HepG2 (cell line): ENCODE measurements around the gene STOML1. TPM values are rescaled to one million over a fixed set of nuclear protein-coding genes. Genes with fewer than 3 reads are reported as not detected.

Source experiments
- CBFB ChIP-seq: sonication (generic); formaldehyde crosslinking; IDR thresholded peaks from 2 replicates; pipeline ENCODE4 v1.4.0; 2020; ENCODE audit warnings: missing genetic modification reagents
- DNMT3B ChIP-seq: conservative IDR thresholded peaks from 2 replicates; pipeline ENCODE4 v1.6.1; 2016; ENCODE audit warnings: missing biosample characterization, control low read depth
- EED ChIP-seq: sonication (generic); formaldehyde crosslinking; IDR thresholded peaks from 2 replicates; pipeline ENCODE4 v1.5.0; 2020; ENCODE audit warnings: mild to moderate bottlenecking, missing genetic modification reagents
- ETV5 ChIP-seq: IDR thresholded peaks from 2 replicates; pipeline ENCODE4 v1.6.1; 2018; ENCODE audit warnings: missing biosample characterization, missing genetic modification reagents, inconsistent platforms, borderline replicate concordance
- ISL2 ChIP-seq: sonication (generic); formaldehyde crosslinking; IDR thresholded peaks from 2 replicates; pipeline ENCODE4 v1.5.0; 2020; ENCODE audit warnings: missing genetic modification reagents
- MIER2 ChIP-seq: IDR thresholded peaks from 2 replicates; pipeline ENCODE4 v1.6.1; 2016; ENCODE audit warnings: missing biosample characterization, missing genetic modification reagents
- NFE2L1 ChIP-seq: sonication (generic); formaldehyde crosslinking; IDR thresholded peaks from 2 replicates; pipeline ENCODE4 v1.4.0; 2020; ENCODE audit warnings: missing genetic modification reagents, mild to moderate bottlenecking, borderline replicate concordance
- NKX3-1 ChIP-seq: sonication (generic); formaldehyde crosslinking; IDR thresholded peaks from 2 replicates; pipeline ENCODE4 v1.5.0; 2020; ENCODE audit warnings: missing genetic modification reagents
- PHF20 ChIP-seq: sonication (generic); formaldehyde crosslinking; IDR thresholded peaks from 2 replicates; pipeline ENCODE4 v1.5.0; 2020; ENCODE audit warnings: mild to moderate bottlenecking, missing genetic modification reagents
- PHF8 ChIP-seq: sonication (generic); formaldehyde crosslinking; IDR thresholded peaks from 2 replicates; pipeline ENCODE4 v1.5.0; 2020; ENCODE audit warnings: missing genetic modification reagents
- PRMT3 ChIP-seq: sonication (generic); formaldehyde crosslinking; IDR thresholded peaks from 2 replicates; pipeline ENCODE4 v1.8.1; 2022; ENCODE audit warnings: low read depth, mild to moderate bottlenecking, moderate library complexity, missing genetic modification reagents, borderline replicate concordance
- SMARCE1 ChIP-seq: fragments of 450-650 bp; IDR thresholded peaks from 2 replicates; pipeline ENCODE4 v1.6.1; 2017; ENCODE audit warnings: borderline replicate concordance
- SMYD3 ChIP-seq: sonication (generic); formaldehyde crosslinking; IDR thresholded peaks from 2 replicates; pipeline ENCODE4 v1.8.1; 2023; ENCODE audit warnings: mild to moderate bottlenecking, missing genetic modification reagents
- SP1 ChIP-seq, 2 experiments: fragments of 450-650 bp in 1 of 2; sonication (generic) in 1 of 2; formaldehyde crosslinking in 1 of 2; IDR thresholded peaks; 2 replicates each; pipeline versions ENCODE4 v1.4.0 to v1.6.1; 2016 to 2020; ENCODE audit warnings: missing genetic modification reagents in 1 of 2
- STAG1 ChIP-seq: sonication (generic); formaldehyde crosslinking; IDR thresholded peaks from 2 replicates; pipeline ENCODE4 v1.4.0; 2020; ENCODE audit warnings: missing genetic modification reagents
- ZBTB42 ChIP-seq: sonication (generic); formaldehyde crosslinking; IDR thresholded peaks from 2 replicates; pipeline ENCODE4 v1.5.0; 2020; ENCODE audit warnings: mild to moderate bottlenecking, missing genetic modification reagents
- ZFP37 ChIP-seq: sonication (generic); formaldehyde crosslinking; IDR thresholded peaks from 2 replicates; pipeline ENCODE4 v1.4.0; 2020; ENCODE audit warnings: missing genetic modification reagents, borderline replicate concordance
- ZKSCAN1 ChIP-seq: fragments of 150-350 bp; IDR thresholded peaks from 2 replicates; pipeline ENCODE4 v1.6.1; 2014; ENCODE audit warnings: low read length
- ZMYM2 ChIP-seq: sonication (generic); formaldehyde crosslinking; IDR thresholded peaks from 2 replicates; pipeline ENCODE4 v1.8.0; 2022; ENCODE audit warnings: mild to moderate bottlenecking, missing genetic modification reagents
- ZNF17 ChIP-seq: sonication (generic); formaldehyde crosslinking; IDR thresholded peaks from 2 replicates; pipeline ENCODE4 v1.5.0; 2020; ENCODE audit warnings: mild to moderate bottlenecking, missing genetic modification reagents
- ZNF232 ChIP-seq: sonication (generic); formaldehyde crosslinking; IDR thresholded peaks from 2 replicates; pipeline ENCODE4 v1.4.0; 2020; ENCODE audit warnings: missing genetic modification reagents, borderline replicate concordance
- ZNF496 ChIP-seq: sonication (generic); formaldehyde crosslinking; IDR thresholded peaks from 2 replicates; pipeline ENCODE4 v1.8.1; 2023; ENCODE audit warnings: mild to moderate bottlenecking, moderate library complexity, missing genetic modification reagents; ENCODE audit not compliant: insufficient replicate concordance
- ZNF780A ChIP-seq: sonication (generic); formaldehyde crosslinking; IDR thresholded peaks from 2 replicates; pipeline ENCODE4 v1.8.0; 2022; ENCODE audit warnings: mild to moderate bottlenecking, missing genetic modification reagents, moderate library complexity
- ZZZ3 ChIP-seq: sonication (generic); formaldehyde crosslinking; IDR thresholded peaks from 2 replicates; pipeline ENCODE4 v1.4.0; 2020; ENCODE audit warnings: missing genetic modification reagents, mild to moderate bottlenecking, borderline replicate concordance
- polyA plus RNA-seq, 8 experiments: library from polyadenylated mRNA; depleted of rRNA in 3 of 8; stranded (reverse) in 7 of 8; unstranded in 1 of 8; fragments of >200 nt; fragmentation: Illumina TruSeq in 4 of 8; extraction: Trizol in 4 of 8; gene quantifications; 2 replicates each; pipeline versions ENCODE4 v1.2.1 to v1.2.3, GENCODE V29; 2011 to 2016; ENCODE audit warnings: low read depth in 4 of 8, missing spikeins in 1 of 8, mixed read lengths in 1 of 8; ENCODE audit not compliant: insufficient read depth in 1 of 8
- total RNA-seq, 5 experiments: library from RNA; depleted of rRNA; stranded (reverse); fragments of >200 nt; fragmentation: Illumina TruSeq; extraction: Trizol; gene quantifications; 2 replicates each; pipeline ENCODE4 v1.2.3, GENCODE V29; 2016; ENCODE audit warnings: low read depth in 1 of 5
- TF ChIP-seq, protein P1 (sequence below): IDR thresholded peaks from 2 replicates; pipeline ENCODE4 v1.6.1; 2016; ENCODE audit warnings: low read depth, missing genetic modification reagents, missing compliant biosample characterization
- TF ChIP-seq, protein P2 (sequence below): IDR thresholded peaks from 2 replicates; pipeline ENCODE4 v1.6.1; 2016; ENCODE audit warnings: missing compliant biosample characterization, missing genetic modification reagents, borderline replicate concordance
- TF ChIP-seq, protein P3 (sequence below): IDR thresholded peaks from 2 replicates; pipeline ENCODE4 v1.6.1; 2016; ENCODE audit warnings: mild to moderate bottlenecking, missing biosample characterization, missing genetic modification reagents

The STOML1 gene
- total and polyA plus RNA-seq, 2 of the 13 experiments (the other 11 are each of a cell fraction or from before 2014, with no cell fraction given): 3.5 to 3.7 TPM

DNA sequence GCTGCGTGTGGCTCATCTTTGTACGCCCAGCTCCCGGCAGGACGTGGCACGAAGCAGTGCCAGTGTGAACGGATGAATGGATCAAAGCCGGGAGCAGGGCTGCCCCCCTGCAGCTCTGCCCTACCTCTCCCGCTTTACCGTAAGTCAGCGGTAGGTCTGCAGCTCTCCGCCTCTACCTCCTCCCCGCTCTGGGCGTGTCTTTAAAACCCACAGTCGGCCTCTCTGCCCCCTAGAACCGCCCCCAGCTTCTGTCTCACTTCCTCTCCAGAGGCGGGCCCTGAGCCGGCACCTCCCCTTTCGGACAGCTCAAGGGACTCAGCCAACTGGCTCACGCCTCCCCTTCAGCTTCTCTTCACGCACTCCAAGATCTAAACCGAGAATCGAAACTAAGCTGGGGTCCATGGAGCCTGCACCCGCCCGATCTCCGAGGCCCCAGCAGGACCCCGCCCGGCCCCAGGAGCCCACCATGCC lies 2.4 kb upstream of the STOML1 start, which contains the start of gene PML (continued):
- TF ChIP-seq, protein P1, sequence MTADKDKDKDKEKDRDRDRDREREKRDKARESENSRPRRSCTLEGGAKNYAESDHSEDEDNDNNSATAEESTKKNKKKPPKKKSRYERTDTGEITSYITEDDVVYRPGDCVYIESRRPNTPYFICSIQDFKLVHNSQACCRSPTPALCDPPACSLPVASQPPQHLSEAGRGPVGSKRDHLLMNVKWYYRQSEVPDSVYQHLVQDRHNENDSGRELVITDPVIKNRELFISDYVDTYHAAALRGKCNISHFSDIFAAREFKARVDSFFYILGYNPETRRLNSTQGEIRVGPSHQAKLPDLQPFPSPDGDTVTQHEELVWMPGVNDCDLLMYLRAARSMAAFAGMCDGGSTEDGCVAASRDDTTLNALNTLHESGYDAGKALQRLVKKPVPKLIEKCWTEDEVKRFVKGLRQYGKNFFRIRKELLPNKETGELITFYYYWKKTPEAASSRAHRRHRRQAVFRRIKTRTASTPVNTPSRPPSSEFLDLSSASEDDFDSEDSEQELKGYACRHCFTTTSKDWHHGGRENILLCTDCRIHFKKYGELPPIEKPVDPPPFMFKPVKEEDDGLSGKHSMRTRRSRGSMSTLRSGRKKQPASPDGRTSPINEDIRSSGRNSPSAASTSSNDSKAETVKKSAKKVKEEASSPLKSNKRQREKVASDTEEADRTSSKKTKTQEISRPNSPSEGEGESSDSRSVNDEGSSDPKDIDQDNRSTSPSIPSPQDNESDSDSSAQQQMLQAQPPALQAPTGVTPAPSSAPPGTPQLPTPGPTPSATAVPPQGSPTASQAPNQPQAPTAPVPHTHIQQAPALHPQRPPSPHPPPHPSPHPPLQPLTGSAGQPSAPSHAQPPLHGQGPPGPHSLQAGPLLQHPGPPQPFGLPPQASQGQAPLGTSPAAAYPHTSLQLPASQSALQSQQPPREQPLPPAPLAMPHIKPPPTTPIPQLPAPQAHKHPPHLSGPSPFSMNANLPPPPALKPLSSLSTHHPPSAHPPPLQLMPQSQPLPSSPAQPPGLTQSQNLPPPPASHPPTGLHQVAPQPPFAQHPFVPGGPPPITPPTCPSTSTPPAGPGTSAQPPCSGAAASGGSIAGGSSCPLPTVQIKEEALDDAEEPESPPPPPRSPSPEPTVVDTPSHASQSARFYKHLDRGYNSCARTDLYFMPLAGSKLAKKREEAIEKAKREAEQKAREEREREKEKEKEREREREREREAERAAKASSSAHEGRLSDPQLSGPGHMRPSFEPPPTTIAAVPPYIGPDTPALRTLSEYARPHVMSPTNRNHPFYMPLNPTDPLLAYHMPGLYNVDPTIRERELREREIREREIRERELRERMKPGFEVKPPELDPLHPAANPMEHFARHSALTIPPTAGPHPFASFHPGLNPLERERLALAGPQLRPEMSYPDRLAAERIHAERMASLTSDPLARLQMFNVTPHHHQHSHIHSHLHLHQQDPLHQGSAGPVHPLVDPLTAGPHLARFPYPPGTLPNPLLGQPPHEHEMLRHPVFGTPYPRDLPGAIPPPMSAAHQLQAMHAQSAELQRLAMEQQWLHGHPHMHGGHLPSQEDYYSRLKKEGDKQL (CRISPR knock-in tag): no peak
- TF ChIP-seq SMARCE1: no peak
- no peak for TF ChIP-seq ZMYM2 (CRISPR knock-in tag)
- TF ChIP-seq, protein P2, sequence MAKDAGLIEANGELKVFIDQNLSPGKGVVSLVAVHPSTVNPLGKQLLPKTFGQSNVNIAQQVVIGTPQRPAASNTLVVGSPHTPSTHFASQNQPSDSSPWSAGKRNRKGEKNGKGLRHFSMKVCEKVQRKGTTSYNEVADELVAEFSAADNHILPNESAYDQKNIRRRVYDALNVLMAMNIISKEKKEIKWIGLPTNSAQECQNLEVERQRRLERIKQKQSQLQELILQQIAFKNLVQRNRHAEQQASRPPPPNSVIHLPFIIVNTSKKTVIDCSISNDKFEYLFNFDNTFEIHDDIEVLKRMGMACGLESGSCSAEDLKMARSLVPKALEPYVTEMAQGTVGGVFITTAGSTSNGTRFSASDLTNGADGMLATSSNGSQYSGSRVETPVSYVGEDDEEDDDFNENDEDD (CRISPR knock-in tag): no peak; the same call in 1 of the 2 replicates
- TF ChIP-seq SP1 (IDR thresholded peaks at IDR 0.05): no peak
- TF ChIP-seq SP1 (CRISPR knock-in tag; IDR thresholded peaks at IDR 0.05): peak; percentile 58; the same call in 1 of the 2 replicates
- TF ChIP-seq ZNF232: no peak
- TF ChIP-seq ZNF496 (CRISPR knock-in tag): no peak
- no peak for TF ChIP-seq ZFP37
- no peak for TF ChIP-seq DNMT3B
- TF ChIP-seq ZNF780A (CRISPR knock-in tag): no peak
- no peak for TF ChIP-seq ZBTB42 (CRISPR knock-in tag)
- TF ChIP-seq ZKSCAN1: no peak
- no peak for TF ChIP-seq NKX3-1
- TF ChIP-seq SMYD3 (CRISPR knock-in tag): no peak
- TF ChIP-seq ZZZ3 (CRISPR knock-in tag): no peak
- TF ChIP-seq PHF20 (CRISPR knock-in tag): peak; percentile 59
- TF ChIP-seq EED (CRISPR knock-in tag): no peak
- TF ChIP-seq NFE2L1 (CRISPR knock-in tag): no peak
- TF ChIP-seq STAG1 (CRISPR knock-in tag): no peak
- peak; percentile 54 for TF ChIP-seq PHF8 (CRISPR knock-in tag)
- TF ChIP-seq ISL2 (CRISPR knock-in tag): no peak
- TF ChIP-seq PRMT3 (CRISPR knock-in tag): no peak
- TF ChIP-seq ETV5 (CRISPR knock-in tag): peak; percentile 55; the same call in 1 of the 2 replicates
- TF ChIP-seq, protein P3, sequence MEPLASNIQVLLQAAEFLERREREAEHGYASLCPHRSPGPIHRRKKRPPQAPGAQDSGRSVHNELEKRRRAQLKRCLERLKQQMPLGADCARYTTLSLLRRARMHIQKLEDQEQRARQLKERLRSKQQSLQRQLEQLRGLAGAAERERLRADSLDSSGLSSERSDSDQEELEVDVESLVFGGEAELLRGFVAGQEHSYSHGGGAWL: no peak
- no peak for TF ChIP-seq CBFB (CRISPR knock-in tag)
- no peak for TF ChIP-seq MIER2 (CRISPR knock-in tag)
- TF ChIP-seq ZNF17 (CRISPR knock-in tag): no peak
